Ovary (tissue), 9 donors: Measurements from ENCODE around the gene AMFR. TPM values are rescaled to one million over a fixed set of nuclear protein-coding genes. Genes with fewer than 3 reads are reported as not detected.

Experiments used
- DNase-seq, 5 donors: peaks; one replicate each; pipeline ENCODE4 v3.0.0-alpha.2; 2019 to 2020
- H3K27ac ChIP-seq, 2 donors: fragments of 200-600 bp; one replicate each; pipeline versions ENCODE4 v1.5.1 to v1.8.0; 2019 to 2022
- H3K27me3 ChIP-seq: fragments of 200-600 bp; one replicate; pipeline ENCODE4 v1.8.0; 2022
- H3K36me3 ChIP-seq: fragments of 200-600 bp; sonication (generic); one replicate; pipeline ENCODE4 v1.5.1; 2019
- H3K4me1 ChIP-seq: one replicate; pipeline ENCODE4 v1.8.1; 2013; ENCODE audit warnings: mild to moderate bottlenecking, moderate library complexity; ENCODE audit not compliant: insufficient read depth
- H3K4me3 ChIP-seq: fragments of 200-600 bp; sonication (generic); one replicate; pipeline ENCODE4 v1.5.1; 2017
- H3K9me3 ChIP-seq, 2 donors: fragments of 200-600 bp in 1 of 2; sonication (generic) in 1 of 2; one replicate each; pipeline versions ENCODE4 v1.5.1 to v1.8.1; 2013 to 2019; ENCODE audit warnings: mild to moderate bottlenecking in 1 of 2, moderate library complexity in 1 of 2
- CTCF ChIP-seq, 3 donors: fragments of 450-650 bp in 2 of 3; fragments of 200-600 bp in 1 of 3; IDR thresholded peaks; one replicate each; pipeline versions ENCODE4 v1.5.1 to v1.8.0; 2016 to 2022; ENCODE audit warnings: antibody characterized with exemption in 3 of 3, mild to moderate bottlenecking in 1 of 3
- EP300 ChIP-seq: sonication (generic); formaldehyde crosslinking; IDR thresholded peaks from one replicate; pipeline ENCODE4 v1.6.1; 2017; ENCODE audit warnings: antibody characterized with exemption
- POLR2A ChIP-seq: fragments of 450-650 bp; IDR thresholded peaks from one replicate; pipeline ENCODE4 v1.6.1; 2017; ENCODE audit warnings: antibody characterized with exemption, mild to moderate bottlenecking, moderate library complexity
- WGBS, 3 donors: extraction: QIAGEN DNeasy Blood & Tissue Kit in 1 of 3; methylation state at CpG; one replicate each; pipeline versions ENCODE4 v1.1.5 to v1.1.7; 2013 to 2017; 5-methylcytosine and 5-hydroxymethylcytosine counted together
- intact Hi-C, 4 donors: fragments of 100-400 bp; cut with DNase I; formaldehyde crosslinking; loops; one replicate each; pipeline versions ENCODE4 v1.11.0 to v1.15.1; 2022 to 2023
- polyA plus RNA-seq, 2 donors: library from polyadenylated mRNA; stranded (reverse); fragments of 200-250 nt in 1 of 2; fragments of 350-450 nt in 1 of 2; fragmentation: Illumina TruSeq in 1 of 2; extraction: RNeasy Lipid Tissue Mini Kit (QIAGEN cat#74804) in 1 of 2; gene quantifications; one replicate each; pipeline ENCODE4 v1.2.3, GENCODE V29; 2013 to 2014
- total RNA-seq, 7 donors: library from RNA; depleted of rRNA in 2 of 7; stranded (reverse); fragments of >200 nt in 2 of 7; fragmentation: NEBNext Ultra II Directional in 3 of 7; extraction: Animal tissue kit (Norgen Biotek cat#: 25700) in 3 of 7; gene quantifications; one replicate each; pipeline versions ENCODE4 v1.1.0 to v1.2.4, GENCODE V29; 2016 to 2023
- donor health status: DM: no; HTN: no; CAD: no; lungs with moderate emphysema.
- donor health status: DM: no; HTN: no; CAD: no.
- donor health status: Bipolar disorder and iron deficiency.
- donor health status: DM: yes; HTN: yes; CAD: no.
- donor health status: DM: no; HTN: no; CAD: no.
- donor health status: DM: yes; HTN: yes; CAD: no.

The AMFR gene
- total and polyA plus RNA-seq, 9 donors, result 94.1 to 130 (median 107) TPM

GRCh38 chr16:56314244-56314850, 111.0 kb downstream of the AMFR start:
- no peak overlapping the region for H3K27ac ChIP-seq
- no peaks in the 10 kb centered on the region for H3K27me3 ChIP-seq
- WGBS, 3 donors, result 86% methylated on average over 18 of the region's 18 CpGs
- H3K4me3 ChIP-seq, result no peak overlapping the region
- H3K9me3 ChIP-seq, result no peaks in the 10 kb centered on the region
- TF ChIP-seq EP300 (no peak), POLR2A (no peak), CTCF (IDR thresholded peaks at IDR 0.05) (no peak)
- intact Hi-C loops, result loop anchor here in 2 of 4 donors (10.0 kb wide), 1 partner anchor 370 kb away; no protein-coding TSS in a partner anchor
- H3K36me3 ChIP-seq, result no peaks in the 10 kb centered on the region
- H3K4me1 ChIP-seq, result peaks cover 5% of the 10 kb centered on the region
- no peak for DNase-seq

- H3K4me3 ChIP-seq, result no peak overlapping the region
- H3K27me3 ChIP-seq, result no peaks in the 10 kb centered on the region
- DNase-seq, result no peak
- TF ChIP-seq EP300 (no peak), POLR2A (no peak), CTCF (IDR thresholded peaks at IDR 0.05) (no peak)
- H3K27ac ChIP-seq, result no peak overlapping the region
- no peaks in the 10 kb centered on the region for H3K9me3 ChIP-seq
- 93 to 95% (median 94%) methylated on average over 7 of the region's 7 CpGs for WGBS, 3 donors
- H3K36me3 ChIP-seq, result no peaks in the 10 kb centered on the region
- H3K4me1 ChIP-seq, result no peaks in the 10 kb centered on the region
- intact Hi-C loops, result loop anchor here in 2 of 4 donors (10.0 kb wide), 1 partner anchor 368 kb away; no protein-coding TSS in a partner anchor
These were observed 112.8 kb downstream of the AMFR start for GRCh38 chr16:56312556-56312955.

- H3K4me3 ChIP-seq, result no peak overlapping the region
- TF ChIP-seq EP300 (no peak), POLR2A (no peak), CTCF (IDR thresholded peaks at IDR 0.05) (no peak)
- no peaks in the 10 kb centered on the region for H3K36me3 ChIP-seq
- WGBS, 3 donors, result 66 to 86% (median 73%) methylated on average over 11 of the region's 11 CpGs
- intact Hi-C loops, result loop anchor here in 2 of 4 donors (10.0 kb wide), 1 partner anchor 367 kb away; no protein-coding TSS in a partner anchor
- H3K27me3 ChIP-seq, result no peaks in the 10 kb centered on the region
- H3K4me1 ChIP-seq, result no peaks in the 10 kb centered on the region
- DNase-seq, result no peak
- H3K9me3 ChIP-seq, result no peaks in the 10 kb centered on the region
- H3K27ac ChIP-seq, result no peak overlapping the region
These were observed 113.4 kb downstream of the AMFR start for GRCh38 chr16:56312028-56312300.

Other genes with a start within 250 kb of the AMFR start
- gene GNAO1, start 234.1 kb downstream of the AMFR start, total RNA-seq, result 1 to 10 TPM in 6 of 7 donors, under 1 TPM in 1; 0.72 to 5.6 (median 2.7) TPM
- 1 to 10 TPM; 1.1 to 3.8 TPM for gene GNAO1, start 234.1 kb downstream of the AMFR start, polyA plus RNA-seq
- 100 to 1,000 TPM in 5 of 7 donors, 10 to 100 TPM in 2; 46.0 to 163 (median 130) TPM for gene NUDT21, start 25.8 kb upstream of the AMFR start, total RNA-seq
- gene NUDT21, start 25.8 kb upstream of the AMFR start, polyA plus RNA-seq, result 10 to 100 TPM; 40.8 to 64.7 TPM
- 10 to 100 TPM in 6 of 7 donors, 1 to 10 TPM in 1; 8.1 to 45.2 (median 28.9) TPM for gene OGFOD1, start 26.0 kb upstream of the AMFR start, total RNA-seq
- 10 to 100 TPM; 12.2 to 36.4 TPM for gene OGFOD1, start 26.0 kb upstream of the AMFR start, polyA plus RNA-seq
- 10 to 100 TPM; 50.4 to 86.2 (median 67.1) TPM for gene BBS2, start 94.5 kb upstream of the AMFR start, total RNA-seq
- 10 to 100 TPM; 47.9 to 81.0 TPM for gene BBS2, start 94.5 kb upstream of the AMFR start, polyA plus RNA-seq
- not detected for gene MT4, start 139.5 kb upstream of the AMFR start, total RNA-seq
- not detected for gene MT4, start 139.5 kb upstream of the AMFR start, polyA plus RNA-seq
- gene MT3, start 164.0 kb upstream of the AMFR start, total RNA-seq, result 1 to 10 TPM in 3 of 7 donors, under 1 TPM in 1, not detected in 3; 0.53 to 4.8 (median 1.5) TPM
- gene MT3, start 164.0 kb upstream of the AMFR start, polyA plus RNA-seq, result 1 to 10 TPM in 1 of 2 donors, under 1 TPM in 1; 0.68 to 1.6 TPM
- 100 to 1,000 TPM in 5 of 7 donors, 10 to 100 TPM in 2; 88.0 to 679 (median 136) TPM for gene MT2A, start 183.0 kb upstream of the AMFR start, total RNA-seq
- gene MT2A, start 183.0 kb upstream of the AMFR start, polyA plus RNA-seq, result 100 to 1,000 TPM in 1 of 2 donors, 10 to 100 TPM in 1; 16.1 to 250 TPM
- gene MT1E, start 200.2 kb upstream of the AMFR start, total RNA-seq, result 100 to 1,000 TPM in 3 of 7 donors, 10 to 100 TPM in 4; 16.1 to 867 (median 65.3) TPM
- gene MT1E, start 200.2 kb upstream of the AMFR start, polyA plus RNA-seq, result 10 to 100 TPM; 65.1 to 93.4 TPM
- gene MT1M, start 207.1 kb upstream of the AMFR start, total RNA-seq, result 10 to 100 TPM in 2 of 7 donors, 1 to 10 TPM in 4, under 1 TPM in 1; 0.66 to 23.2 (median 7.4) TPM
- gene MT1M, start 207.1 kb upstream of the AMFR start, polyA plus RNA-seq, result 1 to 10 TPM; 1.4 to 7.9 TPM
- gene MT1A, start 213.1 kb upstream of the AMFR start, total RNA-seq, result 10 to 100 TPM in 2 of 7 donors, 1 to 10 TPM in 4, not detected in 1; 1.3 to 61.0 (median 7.4) TPM
- gene MT1A, start 213.1 kb upstream of the AMFR start, polyA plus RNA-seq, result 10 to 100 TPM in 1 of 2 donors, 1 to 10 TPM in 1; 1.3 to 13.8 TPM
- not detected for gene MT1B, start 226.3 kb upstream of the AMFR start, total RNA-seq
- gene MT1B, start 226.3 kb upstream of the AMFR start, polyA plus RNA-seq, result not detected
- gene MT1F, start 232.4 kb upstream of the AMFR start, total RNA-seq, result 10 to 100 TPM in 1 of 7 donors, 1 to 10 TPM in 4, under 1 TPM in 1, not detected in 1; 0.73 to 76.3 (median 2.6) TPM
- gene MT1F, start 232.4 kb upstream of the AMFR start, polyA plus RNA-seq, result 1 to 10 TPM; 3.6 to 4.6 TPM
- 1 to 10 TPM in 4 of 7 donors, not detected in 3; 1.0 to 6.9 (median 4.8) TPM for gene MT1G, start 242.5 kb upstream of the AMFR start, total RNA-seq
- gene MT1G, start 242.5 kb upstream of the AMFR start, polyA plus RNA-seq, result 1 to 10 TPM in 1 of 2 donors, under 1 TPM in 1; 1.00 to 3.3 TPM
- under 1 TPM in 1 of 7 donors, not detected in 6; 0.79 TPM for gene MT1H, start 244.3 kb upstream of the AMFR start, total RNA-seq
- gene MT1H, start 244.3 kb upstream of the AMFR start, polyA plus RNA-seq, result not detected